ENCODE data around the gene PPP1R26. TPM values are rescaled to one million over a fixed set of nuclear protein-coding genes. Genes with fewer than 3 reads are reported as not detected.

PPP1R26 gene
- total and polyA plus RNA-seq, 2 of the 13 experiments (the other 11 are each of a cell fraction or from before 2014, with no cell fraction given): 8.6 to 11.6 TPM

GRCh38 chr9:135500525-135501260 lies 21.1 kb downstream of the PPP1R26 start, which contains the start of gene MRPS2 (continued):
- TF ChIP-seq PCBP2 (optimal IDR thresholded peaks at IDR 0.05; ENCODE audit: low read depth, low read length, poor library complexity, severe bottlenecking) (no peak), ZNF530 (CRISPR knock-in tag; IDR thresholded peaks at IDR 0.05; ENCODE audit: low read depth) (no peak), PHF8 (CRISPR knock-in tag; IDR thresholded peaks at IDR 0.05) (peak; percentile 99), NKX3-1 (CRISPR knock-in tag; IDR thresholded peaks at IDR 0.05) (0 out of 2 replicates have a peak, but pooled peaks have one; percentile 26), ZNF281 (CRISPR knock-in tag; IDR thresholded peaks at IDR 0.05; ENCODE audit: borderline replicate concordance) (peak; percentile 30; the same call in 1 of the 2 replicates), TGIF2 (CRISPR knock-in tag; IDR thresholded peaks at IDR 0.05) (peak; percentile 75; the same call in 1 of the 2 replicates), GATAD2A (CRISPR knock-in tag; IDR thresholded peaks at IDR 0.05) (no peak), ZNF460 (CRISPR knock-in tag; IDR thresholded peaks at IDR 0.05; ENCODE audit: borderline replicate concordance) (no peak; the same call in 1 of the 2 replicates), ZNF589 (CRISPR knock-in tag; conservative IDR thresholded peaks at IDR 0.05) (0 out of 2 replicates have a peak, but pooled peaks have one; percentile 65), SAP130 (CRISPR knock-in tag; IDR thresholded peaks at IDR 0.05; ENCODE audit: low read depth) (peak; percentile 86), POLR2G (IDR thresholded peaks at IDR 0.05; ENCODE audit: low read depth, low read length) (peak; percentile 80), SMARCC2 (IDR thresholded peaks at IDR 0.05) (no peak), CENPX (CRISPR knock-in tag; IDR thresholded peaks at IDR 0.05) (no peak), HMG20A (CRISPR knock-in tag; IDR thresholded peaks at IDR 0.05; ENCODE audit: borderline replicate concordance) (no peak), MED1 (CRISPR knock-in tag; IDR thresholded peaks at IDR 0.05) (peak; percentile 62), HDAC6 (IDR thresholded peaks at IDR 0.05; ENCODE audit: low read depth, low read length) (no peak), ZNF337 (CRISPR knock-in tag; IDR thresholded peaks at IDR 0.05; ENCODE audit: borderline replicate concordance, low read depth) (no peak; the same call in 1 of the 2 replicates), ZNF468 (CRISPR knock-in tag; IDR thresholded peaks at IDR 0.05) (no peak), YEATS4 (CRISPR knock-in tag; IDR thresholded peaks at IDR 0.05; ENCODE audit: borderline replicate concordance) (peak; percentile 87; the same call in 1 of the 2 replicates), ZNF20 (CRISPR knock-in tag; IDR thresholded peaks at IDR 0.05) (no peak), ZNF570 (CRISPR knock-in tag; IDR thresholded peaks at IDR 0.05; ENCODE audit: borderline replicate concordance) (no peak), ZBTB26 (CRISPR knock-in tag; IDR thresholded peaks at IDR 0.05; ENCODE audit: borderline replicate concordance) (peak; percentile 47; the same call in 1 of the 2 replicates), ZNF776 (CRISPR knock-in tag; IDR thresholded peaks at IDR 0.05) (peak; percentile 56; the same call in 1 of the 2 replicates), HNRNPL (IDR thresholded peaks at IDR 0.05; ENCODE audit: low read depth, low read length) (0 out of 2 replicates have a peak, but pooled peaks have one; percentile 27), NCOA1 (CRISPR knock-in tag; IDR thresholded peaks at IDR 0.05) (no peak), ZNF253 (CRISPR knock-in tag; IDR thresholded peaks at IDR 0.05; ENCODE audit: borderline replicate concordance) (no peak), NR1H2 (CRISPR knock-in tag; IDR thresholded peaks at IDR 0.05; ENCODE audit: borderline replicate concordance, low read depth) (peak; percentile 84; the same call in 1 of the 2 replicates), ZSCAN29 (CRISPR knock-in tag; conservative IDR thresholded peaks at IDR 0.05) (0 out of 2 replicates have a peak, but pooled peaks have one; percentile 42)

All from HepG2 (cell line).